Keratinocyte (primary cell): Measurements from ENCODE around the gene TMEM245. TPM values are rescaled to one million over a fixed set of nuclear protein-coding genes. Genes with fewer than 3 reads are reported as not detected.

Source experiments
- DNase-seq: peaks from one replicate; pipeline ENCODE4 v3.0.0-alpha.2; 2011; ENCODE audit warnings: low read depth, missing footprints, low spot score
- FAIRE-seq: peaks from 2 replicates; lab custom pipeline; 2011; peaks lifted over from hg19 to GRCh38; lab: Jason Lieb, UNC
- H2AFZ ChIP-seq: 2 replicates; pipeline ENCODE4 v1.6.0; 2012; ENCODE audit warnings: low read length, control low read depth, inconsistent platforms; ENCODE audit not compliant: control insufficient read depth
- H3K27ac ChIP-seq: 2 replicates; pipeline ENCODE4 v1.5.1; 2011; ENCODE audit warnings: low read length; ENCODE audit not compliant: control insufficient read depth, insufficient read depth
- H3K27me3 ChIP-seq: 3 replicates; pipeline ENCODE4 v1.6.0; 2011; ENCODE audit warnings: low read length; ENCODE audit not compliant: control insufficient read depth, insufficient read depth; ENCODE audit errors: extremely low read depth
- H3K36me3 ChIP-seq, 2 experiments: 2 replicates in 1 of 2; 3 replicates in 1 of 2; pipeline ENCODE4 v1.5.1; 2011; ENCODE audit warnings: low read length in 2 of 2, mild to moderate bottlenecking in 1 of 2; ENCODE audit not compliant: control insufficient read depth in 2 of 2, insufficient read depth in 2 of 2; ENCODE audit errors: extremely low read depth in 1 of 2
- H3K4me1 ChIP-seq: 3 replicates; pipeline ENCODE4 v1.5.1; 2011; ENCODE audit warnings: low read length; ENCODE audit not compliant: control insufficient read depth, insufficient read depth; ENCODE audit errors: extremely low read depth
- H3K4me2 ChIP-seq: 3 replicates; pipeline ENCODE4 v1.6.0; 2011; ENCODE audit warnings: low read depth, low read length; ENCODE audit not compliant: control insufficient read depth, insufficient read depth; ENCODE audit errors: extremely low read depth
- H3K4me3 ChIP-seq, 3 experiments: fragments of 200-600 bp in 1 of 3; sonication (generic) in 1 of 3; 2 replicates in 2 of 3; 3 replicates in 1 of 3; pipeline ENCODE4 v1.5.1; 2011 to 2016; ENCODE audit warnings: low read length in 3 of 3, mild to moderate bottlenecking in 3 of 3, control low read depth in 2 of 3, inconsistent platforms in 1 of 3, low read depth in 1 of 3, mixed read lengths in 1 of 3, mixed run types in 1 of 3, moderate library complexity in 1 of 3; ENCODE audit not compliant: control insufficient read depth in 2 of 3, insufficient read depth in 2 of 3; ENCODE audit errors: extremely low read depth in 1 of 3
- H3K79me2 ChIP-seq: 2 replicates; pipeline ENCODE4 v1.6.0; 2012; ENCODE audit warnings: low read length; ENCODE audit not compliant: control insufficient read depth, insufficient read depth
- H3K9ac ChIP-seq: 3 replicates; pipeline ENCODE4 v1.6.0; 2011; ENCODE audit warnings: low read length; ENCODE audit not compliant: control insufficient read depth, insufficient read depth; ENCODE audit errors: extremely low read depth
- H3K9me1 ChIP-seq: 3 replicates; pipeline ENCODE4 v1.6.0; 2011; ENCODE audit warnings: low read length; ENCODE audit not compliant: control insufficient read depth, insufficient read depth; ENCODE audit errors: extremely low read depth
- H3K9me3 ChIP-seq: 2 replicates; pipeline ENCODE4 v1.5.1; 2012; ENCODE audit warnings: low read depth, low read length; ENCODE audit not compliant: control insufficient read depth
- H4K20me1 ChIP-seq: 3 replicates; pipeline ENCODE4 v1.6.0; 2011; ENCODE audit warnings: low read length; ENCODE audit not compliant: control insufficient read depth, insufficient read depth; ENCODE audit errors: extremely low read depth
- CTCF ChIP-seq, 3 experiments: IDR thresholded peaks in 1 of 3; conservative IDR thresholded peaks in 1 of 3; optimal IDR thresholded peaks in 1 of 3; 2 replicates in 2 of 3; 3 replicates in 1 of 3; pipeline versions ENCODE3 to v1.5.1; 2011; ENCODE audit warnings: low read length in 3 of 3, mild to moderate bottlenecking in 3 of 3, moderate library complexity in 2 of 3, control low read depth in 1 of 3, inconsistent platforms in 1 of 3; ENCODE audit not compliant: insufficient read depth in 2 of 3; ENCODE audit errors: extremely low read depth in 1 of 3
- EZH2 ChIP-seq: IDR thresholded peaks from one replicate; pipeline ENCODE4 v1.6.1; 2012; ENCODE audit warnings: inconsistent platforms, mild to moderate bottlenecking, low read length, moderate library complexity
- dilution Hi-C: fragments of 300-500 bp; cut with MboI; formaldehyde crosslinking; loops from one replicate; pipeline ENCODE4 v1.7.0; 2020; ENCODE audit warnings: low sequenced_read_pairs; ENCODE audit not compliant: extremely low pct_ligation_motif_present
- polyA plus RNA-seq, 5 experiments: library from polyadenylated mRNA; depleted of rRNA in 3 of 5; stranded (reverse) in 3 of 5; stranded (forward) in 1 of 5; unstranded in 1 of 5; fragments of >200 nt; gene quantifications; 1 replicate in 1 of 5; 2 replicates in 3 of 5; 3 replicates in 1 of 5; pipeline versions ENCODE4 v1.2.1 to v1.2.3, GENCODE V29; 2011 to 2012; ENCODE audit warnings: missing spikeins in 2 of 5, low read depth in 1 of 5, low replicate concordance in 1 of 5

TMEM245 gene
- polyA plus RNA-seq, 1 donor (not counting 4 experiments of a cell fraction or from before 2014, with no cell fraction given) = 40.0 TPM

- TF ChIP-seq CTCF (optimal IDR thresholded peaks at IDR 0.05 in 1 of 3, IDR thresholded peaks at IDR 0.05 in 1 of 3, conservative IDR thresholded peaks at IDR 0.05 in 1 of 3; ENCODE audit: extremely low read depth in 1 of 3, insufficient read depth in 2 of 3, low read length in 3 of 3) (no peak), EZH2 (no peak)
- peak overlapping the region; percentile 97 for H3K27ac ChIP-seq
- peaks cover 4 to 7% of the 10 kb centered on the region in 2 experiments for H3K36me3 ChIP-seq
- no peak for FAIRE-seq
- H3K4me3 ChIP-seq = no peak overlapping the region
- no peak overlapping the region for H3K4me2 ChIP-seq
- H3K9ac ChIP-seq = peak overlapping the region; percentile 70
- no peak for DNase-seq
- H2AFZ ChIP-seq = no peak overlapping the region
- dilution Hi-C loops = no loop called here
- peaks cover 2% of the 10 kb centered on the region for H4K20me1 ChIP-seq
- H3K4me1 ChIP-seq = peaks cover 37% of the 10 kb centered on the region
- peaks cover 86% of the 10 kb centered on the region for H3K79me2 ChIP-seq
- H3K9me3 ChIP-seq = no peaks in the 10 kb centered on the region
- H3K9me1 ChIP-seq = peaks cover 3% of the 10 kb centered on the region
- no peaks in the 10 kb centered on the region for H3K27me3 ChIP-seq
Observed at GRCh38 chr9:109100543-109101201, 19.1 kb downstream of the TMEM245 start.

GRCh38 chr9:109098960-109099308 is 20.8 kb downstream of the TMEM245 start:
- H3K4me1 ChIP-seq = peaks cover 37% of the 10 kb centered on the region
- H3K4me3 ChIP-seq = no peak overlapping the region
- dilution Hi-C loops = no loop called here
- H3K9ac ChIP-seq = no peak overlapping the region
- H3K79me2 ChIP-seq = peaks cover 87% of the 10 kb centered on the region
- H3K4me2 ChIP-seq = peak overlapping the region; percentile 59
- no peak for TF ChIP-seq EZH2
- TF ChIP-seq CTCF (optimal IDR thresholded peaks at IDR 0.05 in 1 of 3, IDR thresholded peaks at IDR 0.05 in 1 of 3, conservative IDR thresholded peaks at IDR 0.05 in 1 of 3; ENCODE audit: extremely low read depth in 1 of 3, insufficient read depth in 2 of 3, low read length in 3 of 3) = no peak
- H3K27ac ChIP-seq = peak overlapping the region; percentile 62
- DNase-seq (no peak), FAIRE-seq (no peak)
- H4K20me1 ChIP-seq = peaks cover 2% of the 10 kb centered on the region
- peaks cover 3% of the 10 kb centered on the region for H3K9me1 ChIP-seq
- no peak overlapping the region for H2AFZ ChIP-seq
- H3K36me3 ChIP-seq = peaks cover 7 to 8% of the 10 kb centered on the region in 2 experiments
- no peaks in the 10 kb centered on the region for H3K9me3 ChIP-seq
- no peaks in the 10 kb centered on the region for H3K27me3 ChIP-seq
